CD4-positive, alpha-beta T cell treated with Interleukin-10 for 1 hour (primary cell): Measurements from ENCODE around the gene TCF4.

Experiments used
- DNase-seq: peaks from one replicate; pipeline ENCODE4 v3.0.0-alpha.2; 2020

The TCF4 gene

GRCh38 chr18:55588111-55588869 is at the start of gene TCF4:
Gene TCF4 (minus strand): TSS chr18:55588192. CDS start chr18:55587116, 1,076 bp downstream.
- peak; percentile 6 for DNase-seq

GRCh38 chr18:55637204-55637603 is 49.2 kb upstream of the TCF4 start:
- DNase-seq: no peak

GRCh38 chr18:55635439-55635838 is 47.4 kb upstream of the TCF4 start:
- DNase-seq: no peak

- no peak for DNase-seq
Measured at GRCh38 chr18:55634545-55634944, 46.6 kb upstream of the TCF4 start.

GRCh38 chr18:55633032-55633431 is 45.0 kb upstream of the TCF4 start:
- no peak for DNase-seq

- no peak for DNase-seq
Measured at GRCh38 chr18:55629133-55629532, 41.1 kb upstream of the TCF4 start.

GRCh38 chr18:55627007-55627406 is 39.0 kb upstream of the TCF4 start:
- DNase-seq: no peak

- DNase-seq: no peak
Measured at GRCh38 chr18:55625901-55626300, 37.9 kb upstream of the TCF4 start.

GRCh38 chr18:55623626-55624025 is 35.6 kb upstream of the TCF4 start:
- no peak for DNase-seq

GRCh38 chr18:55610506-55610905 is 22.5 kb upstream of the TCF4 start:
- no peak for DNase-seq

GRCh38 chr18:55609160-55609825 is 21.3 kb upstream of the TCF4 start:
- DNase-seq: no peak

- DNase-seq: no peak
Measured at GRCh38 chr18:55608497-55608896, 20.5 kb upstream of the TCF4 start.

- DNase-seq: no peak
Measured at GRCh38 chr18:55607773-55608172, 19.8 kb upstream of the TCF4 start.

GRCh38 chr18:55605733-55606338 is 17.8 kb upstream of the TCF4 start:
- no peak for DNase-seq

GRCh38 chr18:55603775-55604174 is 15.8 kb upstream of the TCF4 start:
- no peak for DNase-seq

- no peak for DNase-seq
Measured at GRCh38 chr18:55593888-55594287, 5.9 kb upstream of the TCF4 start.

- DNase-seq: no peak
Measured at GRCh38 chr18:55592572-55592971, 4.6 kb upstream of the TCF4 start.

GRCh38 chr18:55592106-55592505 is 4.1 kb upstream of the TCF4 start:
- no peak for DNase-seq

- DNase-seq: peak; percentile 77
Measured at GRCh38 chr18:55589625-55590291, 1.8 kb upstream of the TCF4 start.

GRCh38 chr18:55588870-55589595 is 1.0 kb upstream of the TCF4 start:
- DNase-seq: no peak

- DNase-seq: no peak
Measured at GRCh38 chr18:55587418-55588110, 428 bp downstream of the TCF4 start.

- no peak for DNase-seq
Measured at GRCh38 chr18:55585920-55586561, 2.0 kb downstream of the TCF4 start.
